ENCODE measurements around the gene CDC42BPB.

CDC42BPB gene

GRCh38 chr14:102920273-102920997 lies 136.9 kb downstream of the CDC42BPB start:
- no peak for DNase-seq (ENCODE audit: extremely low read depth in 1 of 2, low read depth in 1 of 2)

DNA sequence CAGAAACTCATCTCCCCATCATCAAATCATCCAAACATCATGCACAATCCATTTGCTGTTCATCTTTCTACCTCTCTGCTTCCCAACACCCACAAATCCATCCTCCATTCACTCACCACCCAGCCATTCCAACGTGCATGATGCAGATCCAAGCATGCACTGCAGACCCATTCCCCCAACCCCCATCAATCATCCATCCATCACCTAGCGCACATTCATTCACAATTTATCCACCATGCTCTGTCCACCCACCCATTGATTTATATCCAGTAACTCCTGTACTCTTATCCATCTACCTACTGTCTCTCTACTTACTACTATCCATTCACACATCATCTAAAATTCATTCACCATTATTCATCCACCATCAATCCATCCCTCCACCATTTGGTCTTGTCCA lies 138.9 kb downstream of the CDC42BPB start:
- no peak for DNase-seq (ENCODE audit: extremely low read depth in 1 of 2, low read depth in 1 of 2)

DNA sequence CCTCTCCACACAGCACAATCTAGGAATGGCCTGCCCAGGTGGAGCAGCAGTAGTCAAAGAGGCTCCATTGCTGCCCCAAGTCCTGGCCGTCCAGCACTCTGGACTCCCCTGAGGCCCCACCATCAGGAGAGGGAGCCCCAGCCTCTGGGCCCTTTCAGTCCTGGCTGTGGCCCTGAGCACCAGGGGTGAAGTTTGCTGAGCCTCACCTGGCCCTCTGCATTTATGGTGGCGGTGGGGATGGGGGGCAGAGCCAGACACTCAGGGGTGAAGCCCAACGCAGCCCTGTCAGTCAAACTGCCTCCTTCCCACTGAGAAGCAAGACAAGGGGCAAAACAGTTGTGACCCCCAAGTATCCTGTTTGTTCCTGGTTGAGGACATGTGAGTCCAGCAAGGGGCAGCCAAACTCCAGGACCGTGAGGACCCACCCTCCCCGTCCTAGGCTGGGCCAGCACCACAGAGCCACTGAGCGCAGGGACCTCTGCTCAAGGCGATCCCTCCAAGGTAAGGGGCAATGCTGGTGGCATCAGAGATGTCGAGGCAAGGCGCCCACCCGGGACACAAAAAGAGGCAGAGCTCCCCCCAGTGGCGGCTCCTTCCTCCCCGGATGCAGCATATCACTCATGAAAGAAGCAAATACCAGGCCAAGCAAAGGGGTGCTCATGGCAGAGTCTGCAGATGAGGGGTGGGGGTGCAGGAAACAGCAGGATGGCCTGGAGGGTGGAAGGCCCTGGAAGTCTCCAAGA lies 139.7 kb downstream of the CDC42BPB start:
- peak; percentile 18 to 53 for DNase-seq (ENCODE audit: extremely low read depth in 1 of 2, low read depth in 1 of 2)

GRCh38 chr14:102917056-102917385 lies 140.3 kb downstream of the CDC42BPB start:
- DNase-seq (ENCODE audit: extremely low read depth in 1 of 2, low read depth in 1 of 2): no peak

DNA sequence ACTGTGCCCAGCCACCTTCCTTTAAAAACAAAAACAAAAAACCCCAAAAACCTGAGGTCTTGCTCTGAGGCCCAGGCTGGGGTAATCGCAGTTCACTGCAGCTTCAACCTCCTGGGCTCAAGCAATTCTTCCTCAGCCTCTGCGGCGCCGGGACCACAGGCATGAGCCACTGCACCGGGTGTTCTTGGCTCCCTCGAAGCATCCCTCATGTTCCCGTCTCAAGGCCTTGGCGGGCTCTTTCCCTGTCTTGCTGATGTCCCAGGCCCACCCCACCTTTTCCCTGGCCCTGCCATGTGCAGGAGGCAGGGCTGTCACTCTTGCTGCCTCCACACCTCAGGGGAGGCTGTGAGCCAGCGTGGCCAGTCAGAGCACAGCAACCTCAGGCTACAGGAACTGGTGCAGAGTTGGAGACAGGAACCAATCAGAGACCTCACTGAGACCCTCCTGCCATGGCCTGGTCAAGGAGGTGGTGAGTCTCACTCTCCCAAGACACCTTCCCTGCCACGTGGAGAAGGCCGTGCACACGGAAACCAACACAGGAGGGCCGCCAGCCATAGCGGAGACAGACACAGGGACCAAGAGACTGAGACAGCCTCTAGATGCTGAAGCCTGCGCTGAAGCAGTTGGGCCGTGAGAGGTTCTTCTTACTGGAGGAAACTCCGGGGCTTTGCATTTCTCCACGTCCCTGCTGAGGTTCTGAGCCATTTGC lies 140.8 kb downstream of the CDC42BPB start:
- no peak for DNase-seq (ENCODE audit: extremely low read depth in 1 of 2, low read depth in 1 of 2)

DNA sequence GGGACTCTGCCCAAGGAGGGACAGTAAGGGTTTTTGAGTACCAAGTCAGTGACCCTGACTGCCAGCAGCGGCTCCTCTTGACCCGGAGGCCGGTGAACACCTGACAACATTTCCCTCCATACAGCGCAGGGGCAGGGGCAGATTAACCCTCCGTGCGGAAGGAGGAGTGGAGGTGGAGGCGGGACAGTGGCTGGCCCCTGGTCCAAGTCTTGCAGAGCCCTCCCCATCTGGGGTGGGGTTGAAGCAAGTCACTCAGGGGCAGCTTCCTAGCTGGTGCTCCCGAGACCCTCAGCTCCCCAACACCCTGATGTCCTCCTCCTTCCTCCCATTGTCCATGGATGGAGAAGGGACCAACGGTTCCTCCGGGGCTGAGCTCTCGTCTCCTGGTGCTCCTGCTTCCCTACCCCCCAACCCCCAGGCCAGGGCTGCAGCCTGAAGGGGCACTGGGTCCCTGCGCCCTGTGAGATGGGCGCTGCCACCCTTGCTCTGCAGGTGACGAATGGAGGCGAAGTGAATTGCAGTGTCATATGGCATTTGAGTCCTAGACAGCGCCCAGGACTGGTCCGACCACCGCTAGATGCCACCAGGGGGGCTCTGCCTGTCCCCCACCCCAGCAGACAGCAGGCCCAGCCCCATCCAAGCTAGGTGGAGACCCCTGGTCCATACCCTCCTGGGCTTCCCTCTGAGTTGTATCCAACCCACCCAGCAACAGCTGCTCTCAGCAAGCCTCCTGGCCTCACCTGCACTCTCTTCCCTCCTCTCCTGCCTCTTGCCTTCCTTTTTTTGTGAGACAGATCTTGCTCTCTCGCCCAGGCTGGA lies 141.8 kb downstream of the CDC42BPB start:
- no peak for DNase-seq (ENCODE audit: extremely low read depth in 1 of 2, low read depth in 1 of 2)

DNA sequence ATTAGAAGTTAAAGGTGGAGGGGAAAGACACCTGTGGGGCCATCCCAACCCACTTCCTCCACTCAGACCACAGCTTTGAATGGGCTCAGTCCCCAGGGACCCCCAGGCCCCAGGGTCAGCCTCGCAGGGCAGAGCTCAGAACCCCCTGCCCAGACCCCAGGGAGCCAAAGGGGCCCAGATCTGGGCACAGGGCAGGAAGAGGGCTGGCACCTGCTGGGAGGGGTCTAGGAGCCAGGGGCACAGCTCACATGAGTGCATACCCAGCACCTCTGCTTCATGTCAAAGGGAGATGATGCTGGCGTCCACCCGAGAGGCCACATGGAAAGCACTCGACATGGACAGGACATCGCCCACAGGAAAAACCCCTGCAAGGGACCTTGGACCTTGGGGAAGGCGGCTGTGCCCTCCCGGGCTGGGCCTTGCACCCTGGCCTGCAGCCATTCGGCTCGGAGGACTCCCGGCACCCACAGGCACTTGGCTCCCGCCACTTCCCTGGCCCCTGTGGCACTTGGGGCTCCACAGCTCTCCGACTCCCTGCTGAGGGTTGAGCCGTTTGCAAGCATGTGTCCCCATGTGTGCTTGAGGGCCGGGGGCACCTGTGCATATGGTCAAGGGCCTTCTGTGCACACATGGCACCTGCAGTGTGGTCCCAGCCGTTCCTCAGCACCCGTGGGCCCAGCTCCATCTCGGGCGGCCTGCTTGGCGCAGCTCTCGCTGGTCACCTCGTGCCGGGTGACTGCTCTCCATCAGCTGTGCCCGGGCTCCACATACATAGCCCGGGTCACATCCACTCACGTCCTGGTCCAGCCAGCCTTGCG lies 142.7 kb downstream of the CDC42BPB start:
- DNase-seq (ENCODE audit: extremely low read depth in 1 of 2, low read depth in 1 of 2): no peak

DNA sequence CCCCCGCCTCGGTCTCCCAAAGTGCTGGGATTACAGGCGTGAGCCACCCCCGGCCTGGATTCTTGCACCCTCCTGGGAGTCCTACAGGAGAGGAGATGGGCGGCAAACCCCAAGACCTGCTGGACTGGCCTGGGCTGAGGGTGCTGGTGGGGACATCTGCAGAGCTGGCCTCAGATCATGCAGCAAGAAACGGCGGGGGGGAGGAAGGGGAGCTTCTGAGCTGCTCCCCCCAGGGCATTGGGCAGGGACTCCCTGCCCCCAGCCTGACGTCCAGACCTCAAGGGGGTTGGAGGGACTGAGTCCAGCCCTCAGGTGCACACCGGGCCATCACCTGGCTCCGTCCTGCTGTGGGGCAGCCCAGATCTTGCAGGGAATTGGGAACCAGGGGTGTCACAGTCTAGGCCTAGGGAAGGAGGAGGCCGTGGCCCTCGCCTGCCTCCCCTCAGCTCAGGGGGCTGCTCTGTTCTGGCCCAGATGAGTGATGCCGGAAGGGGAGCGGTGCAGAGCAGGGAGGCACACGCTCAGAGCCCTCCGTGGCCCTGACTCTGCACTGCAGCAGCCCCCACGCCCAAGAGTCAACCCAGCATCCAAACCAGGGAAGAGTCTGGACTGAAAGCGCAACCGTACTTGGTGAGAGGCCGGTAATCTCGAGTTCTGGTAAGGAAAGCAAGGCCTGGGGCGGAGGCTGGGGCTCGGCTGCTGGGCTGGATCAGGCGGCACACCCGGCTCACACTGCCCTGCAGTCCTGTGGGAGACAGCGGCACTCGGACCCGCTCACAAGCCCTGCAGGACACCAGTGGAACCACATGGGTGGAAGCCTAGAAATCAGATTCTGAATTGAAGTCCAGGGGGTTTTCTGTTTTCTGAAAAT lies 143.8 kb downstream of the CDC42BPB start:
- no peak for DNase-seq (ENCODE audit: extremely low read depth in 1 of 2, low read depth in 1 of 2)

DNA sequence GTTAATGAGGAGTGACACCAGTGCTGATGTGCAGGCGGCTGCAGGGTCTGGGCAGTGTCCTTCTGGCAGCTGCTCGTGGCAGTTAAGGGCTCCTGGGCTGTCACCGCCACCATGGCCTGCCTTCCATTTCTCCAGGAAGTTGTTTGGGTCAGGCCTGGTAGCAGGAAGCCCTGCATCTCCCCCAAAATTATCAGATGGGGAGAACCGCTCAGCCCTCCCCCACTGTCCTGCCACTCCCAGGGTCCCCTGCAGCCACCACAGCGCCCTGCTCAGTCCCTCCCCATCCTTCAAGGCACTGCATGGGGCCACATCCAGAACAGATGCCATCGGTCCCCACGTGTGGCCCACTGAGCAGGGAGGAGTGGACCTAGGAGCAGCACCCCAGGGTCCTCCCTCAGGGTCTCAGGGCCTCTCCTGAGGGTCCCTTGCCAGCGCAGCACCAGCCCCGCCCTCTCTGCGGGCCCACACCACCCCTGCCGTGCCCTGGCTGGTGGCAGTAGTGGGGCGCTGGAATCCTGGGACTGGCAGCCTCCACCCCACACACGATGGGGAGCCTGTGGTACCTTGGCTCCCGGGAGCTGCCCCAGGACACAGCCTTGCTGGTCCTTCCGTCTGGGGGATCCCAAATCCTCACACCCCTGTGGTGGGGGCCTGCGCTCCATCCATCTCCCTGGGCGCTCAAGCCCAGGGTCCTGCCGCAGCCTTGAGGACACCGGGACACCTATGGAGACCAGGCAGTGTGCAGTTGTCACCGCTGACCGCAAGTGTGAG lies 145.2 kb downstream of the CDC42BPB start:
- no peak for DNase-seq (ENCODE audit: extremely low read depth in 1 of 2, low read depth in 1 of 2)

- DNase-seq (ENCODE audit: extremely low read depth in 1 of 2, low read depth in 1 of 2): no peak
Observed at GRCh38 chr14:102911541-102911951, 145.8 kb downstream of the CDC42BPB start.

- no peak for DNase-seq (ENCODE audit: extremely low read depth in 1 of 2, low read depth in 1 of 2)
Observed at GRCh38 chr14:102910442-102910841, 146.9 kb downstream of the CDC42BPB start.

DNA sequence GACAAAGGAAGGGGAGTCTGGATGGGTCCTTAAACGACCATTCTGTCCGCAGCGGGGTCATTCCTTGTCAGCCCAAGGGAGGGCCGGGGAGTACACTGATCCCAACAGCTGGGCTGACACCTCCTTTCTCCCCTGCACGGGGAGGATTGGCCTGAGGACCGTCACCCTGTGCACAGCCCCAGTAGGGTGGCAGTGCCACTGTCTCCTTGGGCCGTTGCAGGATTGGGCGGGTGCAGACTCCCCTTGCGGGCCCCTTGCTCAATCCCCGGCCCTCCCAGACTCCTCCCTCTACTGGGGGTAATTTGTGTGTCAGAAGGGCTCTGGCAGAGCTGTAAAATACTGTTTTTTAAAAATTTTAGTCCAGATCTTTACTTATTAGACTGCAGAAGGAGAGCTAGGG lies 147.4 kb downstream of the CDC42BPB start:
- DNase-seq (ENCODE audit: extremely low read depth in 1 of 2, low read depth in 1 of 2): no peak

DNA sequence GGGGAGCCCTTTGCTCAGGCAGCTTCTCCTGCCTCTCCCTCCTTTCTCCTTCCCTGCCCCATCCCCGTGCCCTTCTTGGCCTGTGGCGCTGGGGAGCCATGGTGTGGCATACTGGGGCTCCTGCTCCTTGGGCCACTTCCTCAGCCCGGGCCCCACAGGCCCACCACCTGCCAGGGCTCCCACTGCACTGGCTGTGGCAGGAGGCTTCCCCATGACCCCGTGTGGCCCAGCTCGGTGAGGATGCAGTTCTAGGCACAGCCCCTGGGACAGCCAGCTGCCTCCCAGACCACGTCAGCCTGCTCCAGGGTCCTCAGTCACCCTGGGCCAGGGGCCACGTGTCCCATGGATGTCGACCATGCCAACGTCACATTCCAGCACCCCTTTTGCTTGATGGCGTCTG lies 147.9 kb downstream of the CDC42BPB start:
- DNase-seq (ENCODE audit: extremely low read depth in 1 of 2, low read depth in 1 of 2): no peak

DNA sequence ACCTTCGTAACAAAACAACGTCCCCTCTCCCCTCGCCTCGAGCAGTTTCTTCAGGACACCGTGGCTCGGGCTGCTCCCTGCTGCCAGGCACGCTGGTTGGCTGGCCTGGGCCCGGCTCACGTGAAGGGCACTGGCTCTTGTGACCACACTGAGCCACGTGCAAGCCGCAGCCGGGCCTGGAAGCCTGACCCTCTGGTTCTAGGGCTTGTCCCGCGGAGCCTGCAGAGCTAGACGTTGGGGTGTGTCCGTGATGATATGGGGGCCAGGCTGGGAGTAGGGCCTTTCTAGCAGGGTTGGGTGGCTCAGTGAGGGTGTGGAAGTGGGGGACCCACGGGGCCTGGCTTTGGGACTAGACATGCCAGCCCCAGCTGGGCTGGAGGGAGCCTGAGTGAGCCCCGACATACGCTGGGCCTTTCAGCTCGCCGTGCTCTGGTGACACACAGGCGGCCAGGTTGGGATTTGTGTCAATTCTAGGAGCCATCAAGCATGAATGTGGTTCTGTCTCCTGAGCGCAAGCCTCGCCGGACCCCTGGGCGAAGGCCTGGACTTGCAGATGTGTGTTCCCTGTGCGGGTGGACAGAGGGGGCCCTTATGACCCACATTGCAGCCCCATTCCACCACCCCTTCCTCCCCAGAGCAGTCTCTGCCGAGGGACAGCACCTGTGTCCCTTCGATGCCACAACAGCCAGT lies 148.4 kb downstream of the CDC42BPB start:
- DNase-seq (ENCODE audit: extremely low read depth in 1 of 2, low read depth in 1 of 2): no peak

DNA sequence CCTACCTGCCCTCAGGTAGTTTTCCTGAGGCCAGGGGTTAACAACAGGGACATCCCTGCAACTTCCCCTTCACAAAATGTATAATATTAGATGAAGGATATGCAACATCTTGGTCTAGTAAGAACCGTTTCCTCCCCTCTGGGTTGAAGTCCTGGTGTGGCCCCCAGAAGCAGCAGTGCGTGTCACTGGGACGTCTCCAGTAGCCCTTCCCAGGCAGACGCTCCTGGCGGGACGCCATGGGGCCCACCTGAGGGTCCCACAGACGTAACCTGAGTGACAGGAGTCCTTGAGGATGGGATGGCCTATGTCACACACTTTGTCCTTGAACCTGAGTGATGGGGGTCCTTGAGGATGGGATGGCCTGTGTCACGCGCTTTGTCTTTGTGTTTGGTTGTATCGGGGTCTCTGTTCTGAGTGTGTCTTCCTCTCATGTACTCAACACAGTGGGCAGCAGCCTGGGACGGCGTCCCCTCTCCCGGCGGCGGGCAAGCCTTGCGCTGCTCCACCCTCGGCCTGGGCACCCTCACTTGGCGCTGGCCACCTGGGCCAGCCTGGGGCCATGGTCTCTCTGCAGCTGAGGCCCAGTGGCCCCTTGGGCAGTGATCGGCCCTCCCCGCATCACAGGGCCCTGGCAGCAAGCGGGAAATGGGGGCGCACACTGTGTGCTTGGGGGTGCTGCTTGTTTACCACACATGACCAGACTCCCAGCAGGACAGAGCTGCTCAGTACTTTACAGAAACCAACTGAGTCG lies 149.2 kb downstream of the CDC42BPB start:
- no peak for DNase-seq (ENCODE audit: extremely low read depth in 1 of 2, low read depth in 1 of 2)

GRCh38 chr14:102907303-102907844 lies 150.0 kb downstream of the CDC42BPB start:
- DNase-seq (ENCODE audit: extremely low read depth in 1 of 2, low read depth in 1 of 2): no peak
